Ovary (tissue), 9 donors: ENCODE results near the gene RPP30. TPM values are rescaled to one million over a fixed set of nuclear protein-coding genes. Genes with fewer than 3 reads are reported as not detected.

Source experiments
- DNase-seq, 5 donors: peaks; one replicate each; pipeline ENCODE4 v3.0.0-alpha.2; 2019 to 2020
- H3K27ac ChIP-seq, 2 donors: fragments of 200-600 bp; one replicate each; pipeline versions ENCODE4 v1.5.1 to v1.8.0; 2019 to 2022
- H3K27me3 ChIP-seq: fragments of 200-600 bp; one replicate; pipeline ENCODE4 v1.8.0; 2022
- H3K36me3 ChIP-seq: fragments of 200-600 bp; sonication (generic); one replicate; pipeline ENCODE4 v1.5.1; 2019
- H3K4me1 ChIP-seq: one replicate; pipeline ENCODE4 v1.8.1; 2013; ENCODE audit warnings: mild to moderate bottlenecking, moderate library complexity; ENCODE audit not compliant: insufficient read depth
- H3K4me3 ChIP-seq: fragments of 200-600 bp; sonication (generic); one replicate; pipeline ENCODE4 v1.5.1; 2017
- H3K9me3 ChIP-seq, 2 donors: fragments of 200-600 bp in 1 of 2; sonication (generic) in 1 of 2; one replicate each; pipeline versions ENCODE4 v1.5.1 to v1.8.1; 2013 to 2019; ENCODE audit warnings: mild to moderate bottlenecking in 1 of 2, moderate library complexity in 1 of 2
- EP300 ChIP-seq: sonication (generic); formaldehyde crosslinking; IDR thresholded peaks from one replicate; pipeline ENCODE4 v1.6.1; 2017; ENCODE audit warnings: antibody characterized with exemption
- POLR2A ChIP-seq: fragments of 450-650 bp; IDR thresholded peaks from one replicate; pipeline ENCODE4 v1.6.1; 2017; ENCODE audit warnings: antibody characterized with exemption, mild to moderate bottlenecking, moderate library complexity
- WGBS, 3 donors: extraction: QIAGEN DNeasy Blood & Tissue Kit in 1 of 3; methylation state at CpG; one replicate each; pipeline versions ENCODE4 v1.1.5 to v1.1.7; 2013 to 2017; 5-methylcytosine and 5-hydroxymethylcytosine counted together
- intact Hi-C, 4 donors: fragments of 100-400 bp; cut with DNase I; formaldehyde crosslinking; loops; one replicate each; pipeline versions ENCODE4 v1.11.0 to v1.15.1; 2022 to 2023
- polyA plus RNA-seq, 2 donors: library from polyadenylated mRNA; stranded (reverse); fragments of 200-250 nt in 1 of 2; fragments of 350-450 nt in 1 of 2; fragmentation: Illumina TruSeq in 1 of 2; extraction: RNeasy Lipid Tissue Mini Kit (QIAGEN cat#74804) in 1 of 2; gene quantifications; one replicate each; pipeline ENCODE4 v1.2.3, GENCODE V29; 2013 to 2014
- total RNA-seq, 7 donors: library from RNA; depleted of rRNA in 2 of 7; stranded (reverse); fragments of >200 nt in 2 of 7; fragmentation: NEBNext Ultra II Directional in 3 of 7; extraction: Animal tissue kit (Norgen Biotek cat#: 25700) in 3 of 7; gene quantifications; one replicate each; pipeline versions ENCODE4 v1.1.0 to v1.2.4, GENCODE V29; 2016 to 2023
- TF ChIP-seq, protein P1 (sequence below), 3 donors: fragments of 450-650 bp in 2 of 3; fragments of 200-600 bp in 1 of 3; IDR thresholded peaks; one replicate each; pipeline versions ENCODE4 v1.5.1 to v1.8.0; 2016 to 2022; ENCODE audit warnings: antibody characterized with exemption in 3 of 3, mild to moderate bottlenecking in 1 of 3
- donor health status: DM: no; HTN: no; CAD: no; lungs with moderate emphysema.
- donor health status: DM: no; HTN: no; CAD: no.
- donor health status: Bipolar disorder and iron deficiency.
- donor health status: DM: yes; HTN: yes; CAD: no.
- donor health status: DM: no; HTN: no; CAD: no.
- donor health status: DM: yes; HTN: yes; CAD: no.

The RPP30 gene
- total and polyA plus RNA-seq, 9 donors, result 20.9 to 35.1 (median 28.6) TPM

GRCh38 chr10:90862908-90863514 is 8.8 kb upstream of the RPP30 start:
- H3K4me3 ChIP-seq, result no peak overlapping the region
- H3K36me3 ChIP-seq, result no peaks in the 10 kb centered on the region
- no peak overlapping the region for H3K27ac ChIP-seq
- no peaks in the 10 kb centered on the region for H3K9me3 ChIP-seq
- H3K27me3 ChIP-seq, result no peaks in the 10 kb centered on the region
- 17 to 26% (median 21%) methylated on average over 2 of the region's 2 CpGs for WGBS, 3 donors
- intact Hi-C loops, result loop anchor here in 2 of 4 donors (5.0 to 10.0 kb wide), 2 partner anchors 1068 to 1071 kb away; no protein-coding TSS in a partner anchor
- DNase-seq, result no peak
- H3K4me1 ChIP-seq, result no peaks in the 10 kb centered on the region
- TF ChIP-seq EP300, result no peak
- TF ChIP-seq, protein P1, sequence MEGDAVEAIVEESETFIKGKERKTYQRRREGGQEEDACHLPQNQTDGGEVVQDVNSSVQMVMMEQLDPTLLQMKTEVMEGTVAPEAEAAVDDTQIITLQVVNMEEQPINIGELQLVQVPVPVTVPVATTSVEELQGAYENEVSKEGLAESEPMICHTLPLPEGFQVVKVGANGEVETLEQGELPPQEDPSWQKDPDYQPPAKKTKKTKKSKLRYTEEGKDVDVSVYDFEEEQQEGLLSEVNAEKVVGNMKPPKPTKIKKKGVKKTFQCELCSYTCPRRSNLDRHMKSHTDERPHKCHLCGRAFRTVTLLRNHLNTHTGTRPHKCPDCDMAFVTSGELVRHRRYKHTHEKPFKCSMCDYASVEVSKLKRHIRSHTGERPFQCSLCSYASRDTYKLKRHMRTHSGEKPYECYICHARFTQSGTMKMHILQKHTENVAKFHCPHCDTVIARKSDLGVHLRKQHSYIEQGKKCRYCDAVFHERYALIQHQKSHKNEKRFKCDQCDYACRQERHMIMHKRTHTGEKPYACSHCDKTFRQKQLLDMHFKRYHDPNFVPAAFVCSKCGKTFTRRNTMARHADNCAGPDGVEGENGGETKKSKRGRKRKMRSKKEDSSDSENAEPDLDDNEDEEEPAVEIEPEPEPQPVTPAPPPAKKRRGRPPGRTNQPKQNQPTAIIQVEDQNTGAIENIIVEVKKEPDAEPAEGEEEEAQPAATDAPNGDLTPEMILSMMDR (IDR thresholded peaks at IDR 0.05), result peak in 2 of 3 donors; percentile 17 to 27

DNA sequence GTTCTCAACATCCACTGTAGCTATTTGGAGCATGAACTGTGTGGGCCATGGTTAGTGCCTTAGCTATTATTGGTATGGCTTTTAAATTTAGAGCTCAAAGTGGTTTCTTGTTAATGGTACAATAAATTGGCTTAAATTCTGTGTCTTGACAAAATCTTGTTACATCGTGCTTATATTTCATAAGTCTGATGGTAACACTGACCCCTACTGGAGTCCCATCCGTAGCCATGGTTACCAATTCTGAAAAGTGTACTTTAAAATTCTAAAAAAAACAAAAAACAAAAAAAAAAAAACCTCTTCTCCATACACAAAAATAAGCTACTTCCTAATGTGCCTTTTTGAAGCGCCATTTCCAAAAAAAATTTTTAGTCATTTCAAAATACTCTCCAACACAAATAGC is 6.4 kb upstream of the RPP30 start:
- Histone ChIP-seq H3K27me3 (no peaks in the 10 kb centered on the region), H3K36me3 (no peaks in the 10 kb centered on the region), H3K4me1 (no peaks in the 10 kb centered on the region), H3K9me3 (no peaks in the 10 kb centered on the region), H3K27ac (no peak overlapping the region), H3K4me3 (no peak overlapping the region)
- intact Hi-C loops, result loop anchor here in 1 of 4 donors (10.0 kb wide), 1 partner anchor 1071 kb away; no protein-coding TSS in a partner anchor
- no peak for DNase-seq
- no peak for TF ChIP-seq EP300
- TF ChIP-seq POLR2A, result no peak
- TF ChIP-seq, protein P1 (IDR thresholded peaks at IDR 0.05), result no peak
- 24 to 26% (median 24%) methylated on average over 3 of the region's 3 CpGs for WGBS, 3 donors

- H3K27ac ChIP-seq, result no peak overlapping the region
- H3K4me3 ChIP-seq, result no peak overlapping the region
- WGBS, 3 donors, result 80 to 87% (median 85%) methylated on average over 4 of the region's 4 CpGs
- H3K27me3 ChIP-seq, result no peaks in the 10 kb centered on the region
- intact Hi-C loops, result loop anchor here in 1 of 4 donors (10.0 kb wide), 1 partner anchor 1071 kb away; no protein-coding TSS in a partner anchor
- DNase-seq, result no peak
- no peaks in the 10 kb centered on the region for H3K36me3 ChIP-seq
- no peaks in the 10 kb centered on the region for H3K4me1 ChIP-seq
- TF ChIP-seq EP300 (no peak), POLR2A (no peak)
- TF ChIP-seq, protein P1 (IDR thresholded peaks at IDR 0.05), result no peak
- H3K9me3 ChIP-seq, result no peaks in the 10 kb centered on the region
Measured at GRCh38 chr10:90866050-90866598, 5.7 kb upstream of the RPP30 start.

- Histone ChIP-seq H3K4me1 (no peaks in the 10 kb centered on the region), H3K36me3 (no peaks in the 10 kb centered on the region), H3K9me3 (no peaks in the 10 kb centered on the region), H3K4me3 (peak overlapping the region; percentile 67), H3K27ac (peak overlapping the region in 1 of 2 donors; percentile 54), H3K27me3 (no peaks in the 10 kb centered on the region)
- TF ChIP-seq EP300, result no peak
- TF ChIP-seq POLR2A, result no peak
- TF ChIP-seq, protein P1 (IDR thresholded peaks at IDR 0.05), result no peak
- intact Hi-C loops, result no loop called here
- WGBS, 3 donors, result 0 to 2% (median 1%) methylated on average over 14 of the region's 14 CpGs
- peak in 4 of 5 donors; percentile 13 to 40 (median 28) for DNase-seq
Measured at GRCh38 chr10:90871279-90871765, 452 bp upstream of the RPP30 start.
